Esophagus muscularis mucosa (tissue), 4 donors: ENCODE results near the gene WWOX. TPM values are rescaled to one million over a fixed set of nuclear protein-coding genes. Genes with fewer than 3 reads are reported as not detected.

Experiments used
- DNase-seq: peaks from one replicate; pipeline ENCODE4 v3.0.0-alpha.2; 2017; ENCODE audit errors: extremely low spot score
- H3K27ac ChIP-seq, 4 donors: fragments of 200-600 bp; sonication (generic); replicated peaks in 1 of 4; 1 replicate in 3 of 4; 2 replicates in 1 of 4; pipeline ENCODE4 v1.5.1; 2016 to 2019; ENCODE audit warnings: mild to moderate bottlenecking in 1 of 4
- H3K27me3 ChIP-seq, 4 donors: fragments of 200-600 bp; sonication (generic); one replicate each; pipeline versions ENCODE4 v1.5.1 to v1.6.0; 2016 to 2019
- H3K36me3 ChIP-seq, 4 donors: fragments of 200-600 bp; sonication (generic); one replicate each; pipeline ENCODE4 v1.5.1; 2016 to 2019
- H3K4me1 ChIP-seq, 4 donors: fragments of 200-600 bp; sonication (generic); one replicate each; pipeline ENCODE4 v1.5.1; 2016 to 2019
- H3K4me3 ChIP-seq, 4 donors: fragments of 200-600 bp; sonication (generic); 1 replicate in 2 of 4; 2 replicates in 2 of 4; pipeline ENCODE4 v1.5.1; 2016 to 2019; ENCODE audit warnings: mild to moderate bottlenecking in 4 of 4, moderate library complexity in 1 of 4
- H3K9me3 ChIP-seq, 4 donors: fragments of 200-600 bp; sonication (generic); 1 replicate in 3 of 4; 2 replicates in 1 of 4; pipeline ENCODE4 v1.5.1; 2016 to 2019
- EP300 ChIP-seq: sonication (generic); formaldehyde crosslinking; IDR thresholded peaks from one replicate; pipeline ENCODE4 v1.6.1; 2017; ENCODE audit warnings: antibody characterized with exemption
- POLR2A ChIP-seq: fragments of 450-650 bp; IDR thresholded peaks from one replicate; pipeline ENCODE4 v1.6.1; 2017; ENCODE audit warnings: antibody characterized with exemption, moderate library complexity, mild to moderate bottlenecking, low read depth
- POLR2AphosphoS5 ChIP-seq, 2 donors: sonication (generic); formaldehyde crosslinking; IDR thresholded peaks; one replicate each; pipeline ENCODE4 v1.6.1; 2017; ENCODE audit warnings: antibody characterized with exemption in 2 of 2
- WGBS: methylation state at CpG from one replicate; pipeline ENCODE4 v1.1.5; 2018; 5-methylcytosine and 5-hydroxymethylcytosine counted together
- intact Hi-C: fragments of 100-400 bp; cut with DNase I; formaldehyde crosslinking; loops from one replicate; pipeline ENCODE4 v1.15.1; 2023
- total RNA-seq, 4 donors: library from RNA; depleted of rRNA; stranded (reverse); fragments of >200 nt; gene quantifications; one replicate each; pipeline versions ENCODE4 v1.1.0 to v1.2.1, GENCODE V29; 2016
- TF ChIP-seq, protein P1 (sequence below), 3 experiments: fragments of 200-600 bp in 2 of 3; fragments of 450-650 bp in 1 of 3; sonication (generic) in 2 of 3; IDR thresholded peaks; one replicate each; pipeline ENCODE4 v1.5.1; 2017 to 2019; ENCODE audit warnings: antibody characterized with exemption in 3 of 3, mild to moderate bottlenecking in 2 of 3, moderate library complexity in 1 of 3

The WWOX gene
- total RNA-seq, 4 donors from 2014 or later, result 14.4 to 27.8 (median 15.4) TPM

DNA sequence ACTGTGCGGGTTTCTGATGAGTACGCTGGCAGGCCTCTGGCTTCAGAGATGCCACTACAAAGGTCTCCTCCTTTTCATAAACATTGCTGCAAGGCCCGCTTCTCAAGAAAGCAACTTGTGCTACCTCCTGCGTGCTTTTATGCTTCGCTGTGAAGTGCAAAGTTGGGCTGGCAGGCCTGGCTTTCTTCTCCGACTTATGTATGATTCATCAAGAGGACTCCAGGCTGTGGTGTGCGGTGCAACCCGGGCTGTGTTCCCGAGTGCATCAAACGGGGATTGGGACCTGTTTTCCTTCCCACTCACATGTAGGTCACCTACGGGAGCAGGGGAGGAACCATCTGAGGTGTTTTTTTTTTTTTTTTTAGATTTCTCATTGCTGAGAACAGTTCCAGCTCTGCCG lies 534.1 kb downstream of the WWOX start:
- Histone ChIP-seq H3K9me3 (peaks cover 0 to 15% (median 3%) of the 10 kb centered on the region in 4 donors), H3K27ac (no peak overlapping the region), H3K36me3 (no peaks in the 10 kb centered on the region), H3K4me3 (no peak overlapping the region), H3K4me1 (no peaks in the 10 kb centered on the region), H3K27me3 (no peaks in the 10 kb centered on the region)
- WGBS, result 84% methylated on average over 10 of the region's 12 CpGs
- intact Hi-C loops, result no loop called here
- TF ChIP-seq POLR2AphosphoS5 (IDR thresholded peaks at IDR 0.05) (no peak), EP300 (no peak)
- DNase-seq, result no peak

GRCh38 chr16:78635807-78636206 lies 536.4 kb downstream of the WWOX start:
- H3K4me1 ChIP-seq, result no peaks in the 10 kb centered on the region
- WGBS, result 90% methylated on average over 9 of the region's 9 CpGs
- peaks cover 0 to 3% (median 0%) of the 10 kb centered on the region in 4 donors for H3K9me3 ChIP-seq
- H3K27ac ChIP-seq, result no peak overlapping the region
- H3K36me3 ChIP-seq, result no peaks in the 10 kb centered on the region
- intact Hi-C loops, result no loop called here
- TF ChIP-seq POLR2A (no peak), POLR2AphosphoS5 (IDR thresholded peaks at IDR 0.05) (no peak), EP300 (no peak)
- no peak overlapping the region for H3K4me3 ChIP-seq
- no peaks in the 10 kb centered on the region for H3K27me3 ChIP-seq
- DNase-seq, result no peak

GRCh38 chr16:78638371-78638770 lies 538.9 kb downstream of the WWOX start:
- 99% methylated on average over 4 of the region's 4 CpGs for WGBS
- no peak for DNase-seq
- Histone ChIP-seq H3K4me1 (no peaks in the 10 kb centered on the region), H3K4me3 (no peak overlapping the region), H3K27ac (no peak overlapping the region), H3K36me3 (no peaks in the 10 kb centered on the region), H3K27me3 (no peaks in the 10 kb centered on the region), H3K9me3 (no peaks in the 10 kb centered on the region)
- TF ChIP-seq POLR2AphosphoS5 (IDR thresholded peaks at IDR 0.05) (no peak), EP300 (no peak), POLR2A (no peak)
- TF ChIP-seq, protein P1, sequence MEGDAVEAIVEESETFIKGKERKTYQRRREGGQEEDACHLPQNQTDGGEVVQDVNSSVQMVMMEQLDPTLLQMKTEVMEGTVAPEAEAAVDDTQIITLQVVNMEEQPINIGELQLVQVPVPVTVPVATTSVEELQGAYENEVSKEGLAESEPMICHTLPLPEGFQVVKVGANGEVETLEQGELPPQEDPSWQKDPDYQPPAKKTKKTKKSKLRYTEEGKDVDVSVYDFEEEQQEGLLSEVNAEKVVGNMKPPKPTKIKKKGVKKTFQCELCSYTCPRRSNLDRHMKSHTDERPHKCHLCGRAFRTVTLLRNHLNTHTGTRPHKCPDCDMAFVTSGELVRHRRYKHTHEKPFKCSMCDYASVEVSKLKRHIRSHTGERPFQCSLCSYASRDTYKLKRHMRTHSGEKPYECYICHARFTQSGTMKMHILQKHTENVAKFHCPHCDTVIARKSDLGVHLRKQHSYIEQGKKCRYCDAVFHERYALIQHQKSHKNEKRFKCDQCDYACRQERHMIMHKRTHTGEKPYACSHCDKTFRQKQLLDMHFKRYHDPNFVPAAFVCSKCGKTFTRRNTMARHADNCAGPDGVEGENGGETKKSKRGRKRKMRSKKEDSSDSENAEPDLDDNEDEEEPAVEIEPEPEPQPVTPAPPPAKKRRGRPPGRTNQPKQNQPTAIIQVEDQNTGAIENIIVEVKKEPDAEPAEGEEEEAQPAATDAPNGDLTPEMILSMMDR (IDR thresholded peaks at IDR 0.05), result no peak
- intact Hi-C loops, result no loop called here

DNA sequence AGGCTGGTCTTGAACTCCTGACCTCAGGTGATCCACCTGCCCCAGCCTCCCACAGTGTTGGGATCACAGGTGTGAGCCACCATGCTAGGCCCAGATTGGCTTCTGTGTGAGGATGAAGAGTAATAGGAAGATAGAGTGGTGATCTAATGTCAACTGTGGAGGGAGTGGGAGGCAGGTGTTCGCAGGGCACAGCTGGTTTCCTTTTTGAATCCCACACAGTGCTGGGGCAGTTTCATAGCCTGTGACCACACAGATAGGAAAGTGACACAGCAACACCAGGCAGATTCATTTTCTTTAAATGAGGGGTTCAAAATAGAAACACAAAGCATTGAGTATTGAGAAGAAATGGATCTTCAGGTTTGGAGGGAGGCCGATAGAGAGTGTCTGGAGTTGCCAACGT lies 540.3 kb downstream of the WWOX start:
- no peak for DNase-seq
- Histone ChIP-seq H3K27me3 (no peaks in the 10 kb centered on the region), H3K36me3 (no peaks in the 10 kb centered on the region), H3K9me3 (no peaks in the 10 kb centered on the region), H3K4me1 (no peaks in the 10 kb centered on the region), H3K27ac (no peak overlapping the region), H3K4me3 (no peak overlapping the region)
- 83% methylated on average over 3 of the region's 3 CpGs for WGBS
- TF ChIP-seq EP300, result no peak
- TF ChIP-seq, protein P1 (IDR thresholded peaks at IDR 0.05), result no peak
- TF ChIP-seq POLR2A, result no peak
- intact Hi-C loops, result no loop called here

GRCh38 chr16:78640886-78641285 lies 541.4 kb downstream of the WWOX start:
- H3K4me3 ChIP-seq, result no peak overlapping the region
- no peaks in the 10 kb centered on the region for H3K27me3 ChIP-seq
- no peaks in the 10 kb centered on the region for H3K9me3 ChIP-seq
- intact Hi-C loops, result no loop called here
- TF ChIP-seq POLR2A (no peak), EP300 (no peak), POLR2AphosphoS5 (IDR thresholded peaks at IDR 0.05) (no peak)
- TF ChIP-seq, protein P1 (IDR thresholded peaks at IDR 0.05), result no peak
- no peak for DNase-seq
- H3K4me1 ChIP-seq, result no peaks in the 10 kb centered on the region
- 86% methylated on average over 6 of the region's 6 CpGs for WGBS
- no peaks in the 10 kb centered on the region for H3K36me3 ChIP-seq
- H3K27ac ChIP-seq, result no peak overlapping the region

DNA sequence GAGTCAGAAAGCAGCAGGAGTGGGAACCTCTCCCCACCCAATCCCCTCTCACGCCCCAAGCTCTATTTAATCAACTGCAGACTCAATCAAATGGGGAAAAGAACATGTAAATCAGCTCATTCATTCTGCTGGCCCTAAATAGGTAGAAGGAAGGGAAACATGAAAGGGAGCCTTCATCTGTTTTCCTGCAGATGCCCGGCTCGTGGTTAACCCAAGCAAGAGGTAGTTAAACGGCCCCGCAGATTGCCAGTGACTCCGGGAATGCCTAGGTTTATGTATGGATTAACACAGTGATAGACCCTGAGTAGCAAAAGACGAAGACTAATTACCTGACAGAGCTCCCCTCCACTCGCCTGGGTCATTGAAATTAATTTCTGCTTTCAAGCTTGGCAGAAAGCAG lies 542.0 kb downstream of the WWOX start:
- Histone ChIP-seq H3K27me3 (no peaks in the 10 kb centered on the region), H3K9me3 (no peaks in the 10 kb centered on the region), H3K36me3 (no peaks in the 10 kb centered on the region), H3K4me1 (no peaks in the 10 kb centered on the region), H3K27ac (no peak overlapping the region), H3K4me3 (no peak overlapping the region)
- WGBS, result 65% methylated on average over 8 of the region's 8 CpGs
- intact Hi-C loops, result no loop called here
- no peak for DNase-seq
- TF ChIP-seq, protein P1 (IDR thresholded peaks at IDR 0.05), result no peak
- no peak for TF ChIP-seq POLR2AphosphoS5 (IDR thresholded peaks at IDR 0.05)
- no peak for TF ChIP-seq EP300
- no peak for TF ChIP-seq POLR2A
